Measurements from ENCODE around the gene KIF17. TPM values are rescaled to one million over a fixed set of nuclear protein-coding genes. Genes with fewer than 3 reads are reported as not detected.

Gene KIF17
- 0.39 and 0.56 TPM in 2 replicates for total RNA-seq

GRCh38 chr1:20717452-20718342 lies at the start of gene KIF17:
TSS of gene KIF17 (minus strand) at chr1:20718007. CDS start at chr1:20717706, 301 bp downstream.

GRCh38 chr1:20732588-20733359 lies 15.0 kb upstream of the KIF17 start, which contains the start of gene SH2D5:
TSS of gene SH2D5 (minus strand) at chr1:20732703. CDS start at chr1:20728044, 4,659 bp downstream.

GRCh38 chr1:20661207-20662109 lies 56.3 kb downstream of the KIF17 start, which contains the start of gene DDOST:
TSS of gene DDOST (minus strand) at chr1:20661369. CDS start at chr1:20661350, 19 bp downstream.

GRCh38 chr1:20633190-20634064 lies 84.4 kb downstream of the KIF17 start, which contains the start of gene PINK1:
TSS of gene PINK1 (plus strand) at chr1:20633458. CDS start at chr1:20633549, 91 bp downstream.

Other genes with a start within 250 kb of the KIF17 start
- 23.3 and 72.7 TPM in 2 replicates for gene CAMK2N1, start 231.8 kb downstream of the KIF17 start, total RNA-seq
- 32.7 and 37.0 TPM in 2 replicates for gene MUL1, start 209.9 kb downstream of the KIF17 start, total RNA-seq
- 0.32 and 0.39 TPM in 2 replicates for gene FAM43B, start 165.4 kb downstream of the KIF17 start, total RNA-seq
- 1.9 and 7.1 TPM in 2 replicates for gene CDA, start 128.9 kb downstream of the KIF17 start, total RNA-seq
- gene PINK1, start 84.5 kb downstream of the KIF17 start, total RNA-seq, result 50.4 and 53.9 TPM in 2 replicates
- gene DDOST, start 56.6 kb downstream of the KIF17 start, total RNA-seq, result 391 and 455 TPM in 2 replicates
- 0.56 and 1.0 TPM in 2 replicates for gene SH2D5, start 14.7 kb upstream of the KIF17 start, total RNA-seq
- gene HP1BP3, start 69.3 kb upstream of the KIF17 start, total RNA-seq, result 91.5 and 153 TPM in 2 replicates

All from epithelial cell of alveolus of lung (primary cell).